Measurements from ENCODE around the gene HBP1.
"Not testable (repeated sequence)": the region's sequence is repeated elsewhere in the genome, so short reads cannot be mapped to it uniquely, and the experiment has no call there.

The HBP1 gene

DNA sequence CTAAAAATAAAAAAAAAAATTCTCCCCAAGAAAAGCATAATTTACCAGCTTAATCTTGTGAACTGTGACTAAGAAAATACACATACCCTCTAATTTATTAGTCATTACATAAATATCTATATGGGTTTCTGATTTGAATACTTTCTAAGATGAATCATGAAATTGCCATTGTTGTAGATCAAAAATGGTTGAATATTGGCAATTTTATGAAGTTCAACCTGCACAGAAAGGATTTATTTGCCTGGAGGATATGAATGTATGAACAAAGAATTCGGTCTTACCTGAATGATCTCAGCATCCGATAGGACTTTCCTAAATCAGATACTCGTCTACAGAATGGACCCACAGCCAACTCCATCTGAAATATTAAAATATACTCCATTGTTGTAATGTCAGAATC lies 61.5 kb downstream of the HBP1 start:
- DNase-seq (ENCODE audit: low read depth): peak; percentile 32

DNA sequence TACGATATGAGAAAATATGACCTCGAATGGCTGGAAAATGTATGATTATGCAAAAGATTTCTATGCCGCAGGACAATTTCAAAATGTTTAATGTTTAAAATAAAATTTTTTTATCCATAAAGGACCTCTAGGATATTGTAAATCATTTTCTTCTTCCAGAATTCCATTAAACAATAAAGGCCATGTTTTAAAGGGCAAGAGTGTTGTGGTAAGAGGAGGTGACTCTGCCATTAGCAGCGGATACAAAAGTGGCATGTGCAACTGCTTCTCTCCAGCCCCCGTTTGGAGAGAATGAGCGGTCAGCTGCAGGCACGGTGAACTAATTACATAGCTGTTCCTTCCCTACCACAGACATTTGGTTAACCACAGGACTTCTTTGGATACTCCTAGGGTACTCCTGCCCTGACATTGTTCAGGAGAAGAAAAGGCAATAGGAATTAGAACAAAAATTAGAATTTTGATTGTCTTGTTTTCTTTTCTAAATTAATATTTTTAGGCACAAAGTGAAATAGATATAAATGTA lies 63.8 kb downstream of the HBP1 start:
- DNase-seq (ENCODE audit: low read depth): peak; percentile 52

DNA sequence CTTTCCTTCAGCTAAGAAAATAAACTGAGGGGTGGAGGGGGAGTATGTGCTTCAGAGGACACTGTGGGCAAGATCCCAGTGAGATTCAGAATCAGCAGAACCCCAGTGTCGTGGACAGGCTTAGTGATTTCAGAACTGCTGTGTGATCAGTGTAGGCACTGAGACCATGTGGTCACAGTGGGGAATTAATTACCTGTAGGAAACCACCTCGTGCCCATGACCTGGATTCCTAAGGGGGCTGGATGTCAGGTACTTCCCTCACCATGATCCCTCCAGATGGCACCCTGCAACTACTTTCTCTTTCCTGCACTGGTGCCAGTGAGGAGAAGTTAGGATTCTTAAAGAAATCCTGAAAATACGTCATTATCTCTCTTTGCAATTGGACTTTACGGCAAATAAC lies 64.4 kb downstream of the HBP1 start:
- no peak for DNase-seq (ENCODE audit: low read depth)

DNA sequence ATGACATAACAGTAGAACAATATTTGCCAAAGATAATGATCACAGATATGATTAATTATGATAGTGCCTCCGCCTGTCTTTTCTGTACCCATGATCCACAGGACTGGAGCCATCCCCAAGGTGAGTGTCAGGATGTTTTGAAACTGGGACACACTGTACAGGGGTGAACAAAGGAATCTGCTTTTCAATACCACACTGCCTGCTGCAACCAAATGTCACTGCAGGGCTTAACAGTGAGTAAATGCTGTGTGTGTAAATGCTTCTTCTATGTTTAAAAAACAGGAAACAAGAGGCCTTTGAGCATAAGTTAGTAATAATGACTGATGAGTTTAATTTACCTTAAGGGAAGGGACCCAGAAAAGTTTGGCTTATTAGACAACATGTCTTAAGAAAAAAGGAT lies 65.2 kb downstream of the HBP1 start:
- DNase-seq (ENCODE audit: low read depth): no peak

DNA sequence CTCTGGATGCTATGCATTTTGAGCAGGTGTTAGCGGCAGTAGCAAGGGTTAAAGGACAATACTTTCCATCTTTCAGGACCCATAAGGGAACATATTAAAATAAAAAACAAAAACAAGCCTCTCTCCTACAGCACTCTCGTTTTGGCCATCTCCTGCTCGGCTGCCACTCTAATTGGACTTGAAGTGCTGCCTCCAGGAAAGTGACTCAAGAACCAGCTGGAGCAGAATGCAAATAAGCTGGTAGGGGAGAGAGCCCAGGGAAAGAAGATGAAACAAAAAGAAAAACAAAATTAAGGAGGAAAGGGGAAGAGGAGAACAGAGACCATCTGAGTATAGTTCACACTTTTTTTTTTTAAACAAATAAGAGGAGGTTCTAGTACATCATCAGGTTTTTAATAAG lies 65.6 kb downstream of the HBP1 start:
- DNase-seq (ENCODE audit: low read depth): no peak

DNA sequence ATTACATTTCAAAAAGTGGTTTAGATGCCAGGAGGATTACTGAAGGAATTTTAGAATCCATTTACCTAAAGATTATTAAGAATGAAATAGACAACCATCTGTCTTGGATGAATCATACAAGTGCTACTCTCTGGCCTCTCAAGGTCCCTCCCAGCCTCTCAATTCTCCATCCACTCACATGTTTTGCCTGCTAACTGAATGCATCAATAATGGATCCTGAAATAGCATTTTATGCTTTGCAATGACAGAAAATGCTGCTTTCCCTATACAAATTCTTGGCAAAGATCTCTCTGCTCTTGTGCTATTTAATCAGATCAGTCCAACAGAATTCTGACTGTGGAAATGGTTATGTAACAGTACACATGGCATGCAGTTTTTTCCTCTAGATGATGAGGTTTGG lies 68.1 kb downstream of the HBP1 start:
- DNase-seq (ENCODE audit: low read depth): peak; percentile 50

DNA sequence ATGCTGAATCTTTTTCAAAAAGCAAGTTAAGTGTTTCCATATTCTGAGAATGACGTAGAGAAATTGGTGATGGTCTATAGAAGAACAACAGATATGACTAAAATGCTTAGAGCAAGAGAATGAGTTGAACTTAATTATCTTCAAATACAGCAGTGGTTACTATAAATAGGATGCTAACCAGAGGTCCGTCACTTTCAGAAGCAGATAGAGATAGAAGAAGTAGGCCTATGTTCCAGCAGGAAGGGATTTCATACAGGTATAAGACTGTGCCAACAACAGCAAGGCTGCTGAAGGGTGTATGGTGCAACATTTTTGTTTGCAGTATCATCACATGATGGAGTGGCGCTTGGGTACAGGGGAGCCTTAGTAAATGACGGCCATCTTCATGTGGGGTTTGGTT lies 68.6 kb downstream of the HBP1 start:
- no peak for DNase-seq (ENCODE audit: low read depth)

DNA sequence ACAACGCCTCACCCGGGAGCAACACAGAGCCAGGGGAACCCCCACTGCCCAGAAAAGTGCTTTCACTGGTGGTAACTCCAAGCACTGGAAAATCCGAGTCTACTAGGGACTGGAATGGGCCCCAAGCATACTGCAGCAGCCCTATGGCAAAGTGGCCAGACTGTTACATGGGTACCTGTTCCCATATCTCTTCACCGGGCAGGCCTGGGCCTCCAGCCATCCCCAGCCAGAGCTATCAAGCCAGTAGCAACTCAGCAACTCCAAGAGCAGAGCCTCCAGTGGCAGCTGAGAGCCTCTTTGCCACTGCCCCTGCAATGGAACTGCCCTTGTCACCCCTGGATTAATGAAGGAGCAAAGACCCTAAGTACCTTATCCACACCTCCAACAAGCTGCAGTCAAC lies 73.5 kb downstream of the HBP1 start:
- no peak for DNase-seq (ENCODE audit: low read depth)

DNA sequence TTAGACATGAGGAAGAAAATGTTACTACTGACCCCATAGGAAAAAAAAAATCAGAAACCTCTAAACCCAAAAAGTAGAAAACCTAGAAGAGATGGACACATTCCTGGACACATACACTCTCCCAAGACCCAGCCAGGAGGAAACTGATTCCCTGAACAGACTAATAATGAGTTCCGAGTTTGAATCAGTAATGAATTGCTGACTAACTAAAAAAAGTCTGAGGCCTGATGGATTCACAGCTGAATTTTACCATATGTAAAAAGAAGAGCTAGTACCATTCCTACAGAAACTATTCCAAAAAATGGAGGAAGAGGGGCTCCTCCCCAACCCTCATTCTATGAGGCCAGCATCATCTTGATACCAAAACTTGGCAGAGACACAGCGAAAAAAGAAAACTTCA lies 75.8 kb downstream of the HBP1 start:
- DNase-seq (ENCODE audit: low read depth): no peak

DNA sequence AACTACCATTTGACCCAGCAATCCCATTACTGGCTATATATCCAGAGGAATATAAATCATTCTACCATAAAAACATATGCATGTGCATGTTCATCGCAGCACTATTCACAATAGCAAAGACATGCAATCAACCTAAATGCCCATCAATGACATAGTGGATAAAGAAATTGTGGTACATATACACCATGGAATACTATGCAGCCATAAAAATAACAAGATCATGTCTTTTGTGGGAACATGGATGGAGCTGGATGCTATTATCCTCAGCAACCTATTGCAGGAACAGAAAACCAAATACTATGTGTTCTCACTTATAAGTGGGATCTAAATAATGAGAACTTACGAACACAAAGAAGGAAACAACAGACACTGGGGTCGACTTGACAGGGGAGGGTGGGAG lies 78.0 kb downstream of the HBP1 start:
- not testable (repeated sequence) for DNase-seq (ENCODE audit: low read depth)

DNA sequence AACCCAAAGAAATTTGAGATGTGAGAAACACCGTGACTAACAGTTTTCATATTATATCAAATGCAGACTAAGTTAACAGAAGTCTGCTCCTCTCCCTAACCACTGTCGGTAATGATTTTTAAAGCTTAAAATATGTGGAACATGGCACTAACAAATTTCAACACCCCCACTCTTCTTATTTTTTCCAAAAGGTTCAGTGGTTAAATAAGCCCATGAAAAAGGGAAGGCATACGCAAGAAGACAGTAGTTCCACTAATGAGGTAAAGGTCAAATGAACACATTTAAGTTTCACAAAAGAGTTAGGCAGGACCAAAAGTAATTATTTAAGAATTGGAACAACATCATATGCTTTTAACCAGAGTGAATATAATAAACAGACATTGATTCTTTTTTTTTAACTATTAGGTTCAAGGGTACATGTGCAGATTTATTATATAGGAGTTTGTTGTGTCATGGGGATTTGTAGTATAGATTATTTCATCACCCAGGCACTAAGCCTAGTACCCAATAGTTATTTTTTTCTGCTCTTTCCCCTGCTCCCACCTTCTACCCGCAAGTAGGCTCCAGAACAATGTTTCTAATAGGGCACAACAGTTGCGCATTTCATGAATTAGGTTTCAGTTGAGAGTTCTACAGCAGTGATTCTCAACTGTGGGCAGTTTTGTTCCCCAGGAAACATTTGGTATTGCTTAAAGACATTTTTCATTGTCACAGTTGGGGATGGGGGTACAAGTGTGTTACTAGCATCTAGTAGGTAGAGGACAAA lies 79.9 kb downstream of the HBP1 start:
- DNase-seq (ENCODE audit: low read depth): no peak

DNA sequence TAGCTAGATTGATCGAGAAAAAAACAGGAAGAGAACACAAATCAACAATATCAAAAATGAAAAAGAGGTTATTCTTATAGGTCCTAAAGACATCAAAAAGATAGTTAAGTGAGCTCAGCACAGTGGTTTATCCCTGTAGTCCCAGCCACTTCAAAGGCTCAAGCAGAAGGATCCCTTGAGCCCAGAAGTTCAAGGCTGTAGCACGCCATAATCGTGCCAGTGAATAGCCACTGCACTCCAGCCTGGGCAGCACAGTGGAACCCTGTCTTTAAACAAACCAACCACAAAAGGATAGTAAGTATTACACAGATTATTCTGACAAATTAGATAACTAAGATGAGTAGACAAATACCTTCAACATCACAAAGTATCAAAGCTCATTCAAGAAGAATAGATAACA lies 83.2 kb downstream of the HBP1 start:
- no peak for DNase-seq (ENCODE audit: low read depth)

All from iris pigment epithelial cell (primary cell).